GM21717 (cell line): ENCODE measurements around the gene FANCC.

Experiments used
- ATAC-seq: cut with Tn5 transposase; IDR thresholded peaks from one replicate; pipeline ENCODE4 v1.9.1; 2021; ENCODE audit warnings: mild to moderate bottlenecking, moderate library complexity; ENCODE audit not compliant: unreplicated experiment

FANCC gene

DNA sequence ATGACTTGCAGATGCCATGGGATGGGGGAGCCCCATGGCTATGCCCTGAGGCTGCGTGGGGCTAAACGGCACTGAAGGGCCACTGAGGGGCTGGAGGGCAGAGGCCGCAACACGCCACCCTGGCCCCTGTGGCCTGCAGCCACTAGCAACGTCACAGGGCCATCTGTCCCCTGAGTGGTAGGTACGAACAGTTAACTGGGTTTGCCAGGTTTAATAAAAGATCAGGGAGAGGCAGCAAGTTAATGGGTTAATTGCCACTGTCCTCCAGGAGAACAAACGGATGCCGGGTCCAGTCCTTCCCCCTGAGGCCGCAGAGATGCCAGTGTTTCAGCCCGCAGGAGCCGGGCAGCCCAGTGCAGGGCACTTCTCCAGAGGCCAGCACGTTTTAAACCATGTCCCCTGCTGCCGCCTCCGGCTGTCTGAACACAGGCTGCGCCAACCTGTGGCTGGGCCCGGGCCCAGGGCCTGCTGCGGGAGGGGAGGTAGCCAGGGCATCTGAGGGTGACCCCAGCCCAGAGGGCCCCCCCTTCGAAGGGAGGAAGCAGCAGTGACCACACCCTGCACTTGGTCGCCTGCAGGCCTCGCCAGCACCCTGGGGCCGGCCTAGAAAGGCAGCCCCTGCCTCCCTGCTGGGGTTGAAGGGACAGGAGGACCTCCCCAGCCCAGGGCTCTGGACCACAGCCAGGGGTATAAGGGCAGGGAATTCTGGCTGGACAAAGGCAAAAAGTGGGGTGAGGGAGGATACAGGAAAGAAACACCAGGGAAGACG, 227.3 kb downstream of the FANCC start:
- no peak for ATAC-seq

DNA sequence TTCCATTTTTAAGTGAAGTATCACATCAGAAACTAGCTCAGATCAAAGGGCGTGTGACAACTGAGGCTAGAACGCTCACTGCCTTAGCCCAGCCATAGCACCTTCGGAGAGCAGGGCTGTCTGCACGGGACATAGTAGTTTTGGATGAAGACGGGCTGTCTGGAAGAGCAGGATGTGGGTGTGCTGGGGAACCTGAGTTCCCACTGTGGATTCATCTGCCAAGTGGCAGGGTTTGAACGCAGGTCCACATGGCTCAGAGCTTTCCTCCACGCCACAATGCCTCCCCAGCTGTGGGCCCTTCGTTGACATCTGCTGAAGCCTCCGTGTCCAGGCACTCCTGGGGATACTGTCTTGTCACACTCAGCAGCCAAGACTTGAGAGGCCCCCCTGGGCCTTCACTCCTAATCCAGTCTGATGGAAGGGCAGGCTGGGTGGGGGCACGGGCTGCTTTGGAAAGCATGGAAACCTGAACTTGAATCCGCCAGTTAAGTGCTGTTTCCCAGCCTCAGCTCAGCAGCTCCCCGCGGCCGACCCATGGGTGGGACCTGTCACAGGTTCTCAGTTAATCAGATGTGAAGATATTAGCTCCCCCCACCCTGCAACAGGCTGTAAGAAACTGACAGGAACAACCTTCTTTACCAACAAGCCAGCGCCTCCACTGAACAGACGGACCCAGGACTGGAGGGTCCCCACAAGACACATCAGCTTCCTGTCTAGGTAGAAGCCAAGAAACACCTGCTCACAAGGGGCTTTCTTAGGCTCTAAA, 228.1 kb downstream of the FANCC start:
- ATAC-seq: no peak

DNA sequence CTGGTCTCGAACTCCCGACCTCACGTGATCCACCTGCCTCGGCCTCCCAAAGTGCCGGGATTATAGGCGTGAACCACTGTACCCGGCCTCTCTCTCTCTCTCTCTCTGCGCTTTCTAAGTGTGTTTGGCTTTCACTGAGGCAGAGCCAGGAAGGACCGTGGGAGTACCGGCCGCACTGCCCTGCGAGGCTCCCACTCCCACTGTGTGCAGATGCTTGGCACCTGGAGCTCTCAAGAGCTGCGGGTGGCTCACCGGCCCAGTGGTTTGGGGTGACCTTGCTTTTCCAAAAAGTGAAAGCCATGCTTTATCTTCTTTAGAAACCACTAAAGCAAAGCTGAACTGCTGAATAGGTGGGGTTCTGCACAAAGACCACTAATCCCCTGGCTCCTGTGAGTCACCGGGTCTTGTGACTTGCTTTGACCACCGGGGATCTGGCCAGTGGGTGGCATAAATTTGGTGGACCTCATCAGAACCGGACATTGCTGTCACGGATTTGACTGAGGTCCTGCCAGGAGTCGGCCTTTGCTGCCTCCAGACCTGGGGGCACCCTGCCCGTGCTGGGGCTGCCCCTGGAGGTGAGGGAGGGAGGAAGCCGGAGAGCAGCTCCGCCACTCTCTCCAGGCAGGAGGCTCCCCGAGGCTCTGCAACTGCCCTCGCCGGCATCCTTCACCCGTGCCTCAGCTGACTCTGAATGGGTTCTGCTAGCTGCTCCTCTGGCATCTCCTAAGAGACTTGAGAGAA, 228.9 kb downstream of the FANCC start:
- no peak for ATAC-seq

DNA sequence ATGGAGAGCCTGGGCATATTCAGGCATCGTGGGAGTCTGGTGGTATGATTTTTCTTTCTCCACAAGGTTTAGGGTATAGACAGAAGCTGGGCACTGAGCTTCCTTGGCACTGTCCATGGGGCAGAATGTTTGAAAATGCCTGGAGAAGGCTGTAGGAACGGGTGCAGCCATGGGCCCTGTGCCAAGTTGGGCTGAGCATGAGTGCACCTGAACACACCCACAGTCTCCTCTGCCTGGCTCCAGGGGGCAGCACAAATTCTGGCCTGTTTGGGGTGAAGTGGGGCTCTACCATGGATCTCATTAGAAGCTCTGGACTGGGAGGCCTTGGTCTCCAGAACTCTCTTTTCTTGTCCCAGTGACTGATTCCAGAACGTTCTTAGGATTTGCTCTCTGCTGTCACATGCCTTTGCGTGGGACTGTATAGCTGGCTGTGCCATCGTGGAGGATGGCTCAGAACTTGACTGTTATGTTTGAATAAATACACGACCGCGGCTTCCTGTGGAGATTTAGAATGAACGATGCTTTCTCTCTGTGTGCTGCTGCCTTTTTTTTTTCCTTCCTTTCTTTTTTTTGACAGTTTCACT, 229.8 kb downstream of the FANCC start:
- ATAC-seq: no peak

DNA sequence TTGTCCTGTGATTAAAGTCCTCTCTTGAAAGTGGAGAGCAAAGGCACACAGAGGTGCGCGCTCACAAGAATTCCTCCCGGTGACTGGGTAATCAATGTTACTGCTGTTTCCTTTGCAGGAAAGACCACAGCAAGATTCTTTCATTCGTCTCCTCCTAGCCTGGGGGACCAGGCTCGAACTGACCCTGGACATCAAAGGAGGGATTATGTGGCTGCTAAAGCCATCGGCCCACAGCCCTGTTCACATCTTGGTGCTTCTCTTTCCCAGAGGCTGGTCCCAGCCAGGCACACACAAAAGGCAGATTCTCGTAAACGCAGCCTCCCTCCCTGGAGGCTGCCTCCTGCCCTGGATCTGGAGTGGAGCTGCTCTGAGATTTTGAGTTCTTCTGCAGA, 230.9 kb downstream of the FANCC start:
- ATAC-seq: no peak

DNA sequence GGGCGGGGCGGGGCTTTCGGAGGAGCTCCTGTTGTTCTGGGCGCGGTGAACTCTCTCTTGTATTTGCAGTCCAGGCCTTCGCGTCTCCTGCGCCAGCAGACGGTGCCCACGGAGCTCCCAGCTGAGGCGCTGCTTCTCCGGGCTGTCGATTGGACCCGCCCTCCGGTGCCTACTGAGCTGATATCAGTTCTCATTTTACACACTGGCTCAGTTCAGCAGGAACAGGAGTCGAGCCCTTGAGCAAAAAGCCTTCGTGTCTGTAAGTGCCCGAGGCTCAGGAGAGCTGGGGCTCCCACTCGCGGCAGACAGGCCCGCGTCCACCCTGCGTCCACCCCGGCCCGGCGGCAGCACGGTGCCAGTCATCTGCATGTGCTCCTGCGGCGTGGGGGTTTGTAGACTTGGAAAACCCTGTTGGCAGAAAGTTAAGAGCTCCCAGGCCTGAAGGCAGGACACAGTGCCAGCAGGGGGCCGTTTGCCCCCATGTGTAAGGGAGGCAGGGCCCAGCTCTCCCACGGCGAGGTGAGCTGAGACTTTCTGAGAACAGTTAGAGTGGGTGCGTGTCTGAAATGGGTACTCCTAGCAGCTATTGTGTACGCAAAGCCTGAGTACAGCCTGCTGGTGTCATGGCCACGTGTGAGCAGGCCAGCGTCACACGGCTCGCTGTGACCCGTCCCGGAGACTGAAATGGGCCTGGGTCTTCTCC, 231.5 kb downstream of the FANCC start:
- ATAC-seq: no peak

DNA sequence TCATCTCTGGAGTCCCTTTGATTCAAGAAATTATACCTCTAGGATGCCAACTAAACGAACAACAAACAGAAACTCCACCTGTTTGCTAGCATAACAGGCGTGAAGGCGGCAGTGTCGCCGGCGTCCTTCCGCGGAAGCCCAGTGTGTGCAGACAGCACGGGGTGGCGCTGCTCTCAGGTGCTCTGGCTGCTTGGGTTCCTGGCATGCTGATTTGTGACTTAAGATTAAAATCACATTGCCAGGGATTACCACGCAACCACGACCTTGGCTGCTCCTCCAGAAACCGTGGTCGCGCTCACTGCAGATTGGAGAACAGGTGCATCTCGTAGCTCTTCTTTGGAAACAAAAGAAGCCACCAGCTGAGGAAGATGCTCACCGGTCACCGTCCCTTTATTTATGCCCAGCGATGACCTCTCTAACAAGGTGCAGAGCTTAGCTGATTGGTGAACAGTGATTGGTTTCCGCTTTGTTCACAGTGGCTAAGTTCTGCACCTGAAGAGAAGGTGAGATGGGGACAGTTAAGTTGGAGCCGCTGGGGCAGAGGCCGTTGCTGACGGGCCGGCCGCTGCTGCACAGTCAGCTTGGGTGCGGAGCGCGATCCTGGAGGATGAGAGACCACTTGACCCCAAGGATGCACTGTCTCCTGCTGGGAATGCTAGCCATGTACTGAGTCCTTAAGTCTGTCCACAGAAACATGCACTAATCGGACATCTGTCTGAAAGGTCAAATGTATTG, 232.3 kb downstream of the FANCC start:
- no peak for ATAC-seq

DNA sequence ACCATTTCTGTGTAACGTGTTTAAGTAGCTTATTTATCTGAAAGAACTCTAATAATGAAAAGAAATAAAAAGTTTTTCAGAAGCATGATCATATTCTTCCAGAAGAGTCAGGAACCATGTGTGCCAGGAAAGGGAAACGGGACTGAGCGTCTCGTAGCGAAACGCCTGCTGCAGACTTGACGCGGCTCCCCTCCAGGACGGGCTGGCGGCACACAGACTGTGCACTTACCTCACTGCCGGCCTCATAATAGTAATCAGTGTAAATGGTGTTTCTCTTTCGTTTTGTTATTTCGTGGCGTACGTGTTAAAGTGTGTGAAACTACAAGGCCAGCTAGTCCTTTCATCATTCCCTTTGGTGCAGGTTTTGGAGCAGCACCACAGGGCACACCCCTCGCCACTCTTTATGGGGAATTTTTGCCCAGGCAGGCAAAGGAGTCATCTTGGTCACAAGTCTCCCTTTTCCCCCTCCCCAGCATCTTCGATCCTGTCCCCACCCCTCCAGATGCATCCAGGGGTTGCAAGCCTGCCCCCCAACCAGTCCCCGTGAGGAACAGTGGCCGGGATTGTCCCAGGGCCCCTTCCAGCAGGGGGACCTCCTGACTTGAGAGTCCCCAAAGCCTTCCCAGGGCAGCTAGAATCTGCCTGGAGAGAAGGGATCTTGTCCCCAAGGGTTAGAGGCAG, 233.1 kb downstream of the FANCC start:
- ATAC-seq: no peak

DNA sequence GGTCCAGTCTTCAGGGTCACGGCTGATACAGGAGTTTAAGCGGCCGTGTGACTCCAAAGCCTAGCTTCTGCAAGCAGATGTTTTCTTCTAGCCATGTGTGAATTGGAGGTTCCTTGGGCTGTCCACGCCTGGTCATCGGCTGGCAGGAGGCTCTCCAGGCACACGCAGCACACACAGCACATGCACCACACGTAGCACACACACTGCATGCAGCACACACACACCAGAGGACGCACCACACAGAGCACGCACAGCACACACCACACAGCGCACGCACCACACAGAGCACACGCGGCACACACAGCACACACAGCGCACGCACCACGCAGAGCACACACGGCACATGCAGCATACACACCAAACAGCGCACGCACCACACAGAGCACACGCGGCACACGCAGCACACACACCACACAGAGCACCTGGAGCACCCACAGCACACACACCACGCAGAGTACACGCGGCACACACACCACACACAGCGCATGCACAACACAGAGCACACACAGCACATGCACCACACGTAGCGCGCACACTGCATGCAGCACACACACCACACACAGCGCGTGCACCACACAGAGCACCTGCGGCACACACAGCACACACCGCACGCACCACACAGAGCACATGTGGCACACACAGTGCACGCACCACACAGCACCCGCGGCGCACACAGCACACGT, 234.3 kb downstream of the FANCC start:
- no peak for ATAC-seq

DNA sequence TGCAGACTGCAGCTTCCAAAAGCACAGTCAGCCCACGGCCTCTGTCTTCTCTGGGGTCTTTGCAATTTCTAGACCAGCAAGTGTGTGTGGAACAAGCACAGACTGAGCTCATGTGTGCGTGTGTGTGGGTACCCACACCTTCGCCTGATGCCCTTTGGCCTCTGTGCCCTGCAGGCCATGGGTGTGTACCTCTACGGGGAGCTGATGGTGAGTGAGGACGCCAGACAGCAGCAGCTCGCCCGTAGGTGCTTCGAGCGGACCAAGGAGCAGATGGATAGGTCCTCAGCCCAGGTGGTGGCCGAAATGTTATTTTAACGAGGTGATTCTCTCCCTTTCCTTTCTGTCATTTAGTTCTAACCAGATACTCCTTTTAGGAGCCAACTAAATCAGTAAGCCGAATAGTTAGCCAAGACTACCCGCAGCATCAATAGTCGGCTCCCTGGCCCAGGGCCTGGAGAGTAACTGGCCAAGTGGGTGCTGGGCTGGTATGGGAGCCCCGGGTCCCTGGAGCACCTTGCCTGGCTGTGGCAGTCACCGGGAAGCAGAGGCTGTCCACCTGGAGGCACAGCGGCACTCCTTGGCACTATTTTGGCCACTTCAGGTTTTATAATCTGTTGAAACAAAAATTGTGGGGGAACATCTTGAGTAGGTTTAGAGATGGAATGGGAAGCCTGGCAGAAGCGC, 235.0 kb downstream of the FANCC start:
- no peak for ATAC-seq

DNA sequence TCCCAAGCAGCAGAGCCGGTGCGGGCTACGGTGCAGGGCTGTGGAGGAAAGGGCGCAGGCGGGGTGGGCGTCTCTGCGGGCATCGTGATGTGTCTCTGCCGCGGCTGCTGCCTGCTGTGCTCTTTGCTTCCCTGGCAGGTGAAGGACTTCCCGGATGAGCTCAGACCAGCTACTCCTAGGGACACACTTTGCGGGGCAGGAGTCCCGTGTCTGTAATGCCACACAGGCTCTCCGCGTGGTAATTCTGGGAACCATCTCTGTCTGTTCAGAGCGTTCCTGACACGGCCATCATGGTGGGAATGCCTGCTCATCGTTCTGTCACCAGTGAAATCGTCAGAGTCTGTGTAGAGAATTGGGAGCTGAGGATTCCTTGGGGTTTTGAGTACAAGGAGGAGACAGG, 235.5 kb downstream of the FANCC start:
- ATAC-seq: no peak

DNA sequence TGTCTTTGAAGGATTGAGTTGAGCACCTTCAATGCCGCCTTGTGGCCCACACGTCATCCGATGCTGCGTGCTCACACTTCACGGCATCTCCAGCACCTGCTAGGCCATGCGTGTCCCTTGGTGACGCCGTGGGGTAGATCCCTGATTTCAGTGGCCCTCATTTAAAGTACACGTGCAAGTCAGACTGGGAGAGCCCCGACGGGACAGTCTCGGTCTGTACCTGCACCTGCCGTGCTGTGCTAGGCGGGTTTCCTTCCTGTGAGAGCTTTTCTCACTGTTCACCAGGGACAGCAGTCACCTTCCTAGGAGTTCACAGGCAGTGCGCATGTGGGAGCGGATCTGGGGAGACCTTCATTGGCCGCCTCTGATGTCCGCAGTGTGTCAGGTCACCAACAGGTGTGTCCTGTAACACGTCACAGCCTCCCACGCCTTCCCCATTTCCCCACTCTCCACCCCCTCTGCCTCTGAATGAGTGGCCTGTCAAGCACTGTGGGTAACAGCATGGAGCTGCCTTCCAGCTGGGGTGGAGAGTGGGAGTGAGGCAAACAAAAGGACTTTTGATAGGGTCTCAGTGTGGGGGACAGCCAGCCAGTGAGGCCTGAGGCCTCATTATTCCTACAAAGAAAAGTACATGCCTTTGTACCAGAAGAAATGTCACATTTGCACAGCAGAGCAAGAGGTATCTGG, 236.4 kb downstream of the FANCC start:
- no peak for ATAC-seq

DNA sequence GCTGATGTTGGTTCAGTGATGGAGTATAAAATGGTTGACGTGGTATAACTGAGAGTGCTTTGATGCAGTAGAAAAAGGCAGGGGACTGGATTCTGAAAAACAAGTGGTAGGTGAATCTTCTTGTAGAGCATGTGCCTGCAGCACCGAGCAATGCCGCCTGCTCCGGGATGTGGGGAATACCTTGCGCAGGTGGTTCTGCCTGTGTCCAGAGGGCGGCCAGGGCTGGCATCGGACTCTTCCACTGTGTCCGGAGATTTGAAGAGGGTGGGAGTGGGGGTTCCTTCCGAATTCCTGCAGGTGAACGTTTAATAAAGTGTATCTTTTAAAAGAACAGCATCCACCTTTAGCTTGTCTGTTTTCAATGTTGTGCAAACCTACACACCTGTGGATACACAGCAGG, 238.0 kb downstream of the FANCC start:
- no peak for ATAC-seq

DNA sequence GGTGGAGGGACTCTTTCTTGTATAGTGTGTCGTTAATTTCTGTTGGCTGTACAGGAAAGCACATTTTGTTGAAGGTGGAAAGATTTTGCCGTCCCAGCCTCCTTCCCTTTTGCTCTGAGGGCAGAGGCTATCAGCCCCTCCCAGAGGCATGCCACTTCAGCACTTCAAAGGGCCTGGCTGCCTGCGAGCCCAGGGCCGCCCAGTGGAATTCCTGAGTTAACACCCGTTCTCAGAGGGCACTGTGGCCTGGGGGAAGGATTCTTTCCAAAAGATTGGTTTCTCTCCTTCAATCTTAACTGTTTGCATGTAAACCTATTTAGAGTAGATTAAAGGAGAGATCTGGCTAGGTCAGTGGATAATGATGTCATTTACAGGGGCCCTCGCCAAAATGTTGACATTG, 238.6 kb downstream of the FANCC start:
- no peak for ATAC-seq

DNA sequence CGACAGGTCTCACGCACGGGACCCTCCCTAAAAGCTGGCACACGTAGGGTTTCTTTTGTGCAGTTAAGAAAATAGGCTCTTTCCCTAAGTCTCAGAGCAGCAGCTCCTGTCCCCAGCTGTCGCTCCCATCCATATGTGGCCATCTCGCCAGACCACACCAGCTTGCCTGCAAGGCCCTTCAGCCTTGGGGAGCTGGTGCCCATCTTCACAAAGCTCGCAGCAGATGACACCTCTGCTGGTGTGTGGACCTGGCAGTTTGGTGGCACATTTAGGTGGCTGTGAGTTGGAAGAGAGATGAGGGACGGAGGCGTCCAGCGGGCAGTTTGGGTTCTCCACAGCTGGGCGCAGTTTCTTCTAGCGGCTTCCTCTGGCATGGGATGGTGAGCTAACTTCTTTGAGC, 239.0 kb downstream of the FANCC start:
- ATAC-seq: no peak

DNA sequence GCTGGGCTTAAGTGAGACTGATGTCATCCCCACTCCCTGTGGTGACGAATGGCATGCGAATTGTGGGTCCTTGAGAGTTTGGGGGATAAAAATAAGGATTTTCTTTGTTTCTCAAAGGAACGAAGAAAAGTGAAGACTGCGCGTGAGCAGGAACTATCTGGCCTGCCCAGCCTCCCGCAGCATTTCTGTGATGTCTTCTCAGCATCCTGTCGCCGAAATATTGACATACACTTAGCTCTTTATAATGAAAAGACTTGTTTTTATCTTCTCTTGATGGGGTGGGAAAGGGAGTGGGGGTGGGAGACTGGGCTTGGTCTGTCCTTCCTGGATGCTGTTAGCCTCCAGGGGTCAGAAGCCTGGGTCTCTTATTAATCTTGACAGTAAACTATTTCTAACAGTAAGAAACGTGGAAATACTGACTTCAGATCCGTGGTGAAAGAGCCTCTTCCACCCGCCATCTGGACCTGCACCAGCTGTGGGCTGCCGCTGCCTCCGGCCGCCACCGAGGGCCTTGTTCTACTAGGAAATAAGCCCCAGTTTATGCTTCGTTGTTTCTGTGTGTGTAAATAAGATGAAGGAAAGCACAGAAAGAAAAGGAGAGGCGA, 239.6 kb downstream of the FANCC start:
- ATAC-seq: no peak

DNA sequence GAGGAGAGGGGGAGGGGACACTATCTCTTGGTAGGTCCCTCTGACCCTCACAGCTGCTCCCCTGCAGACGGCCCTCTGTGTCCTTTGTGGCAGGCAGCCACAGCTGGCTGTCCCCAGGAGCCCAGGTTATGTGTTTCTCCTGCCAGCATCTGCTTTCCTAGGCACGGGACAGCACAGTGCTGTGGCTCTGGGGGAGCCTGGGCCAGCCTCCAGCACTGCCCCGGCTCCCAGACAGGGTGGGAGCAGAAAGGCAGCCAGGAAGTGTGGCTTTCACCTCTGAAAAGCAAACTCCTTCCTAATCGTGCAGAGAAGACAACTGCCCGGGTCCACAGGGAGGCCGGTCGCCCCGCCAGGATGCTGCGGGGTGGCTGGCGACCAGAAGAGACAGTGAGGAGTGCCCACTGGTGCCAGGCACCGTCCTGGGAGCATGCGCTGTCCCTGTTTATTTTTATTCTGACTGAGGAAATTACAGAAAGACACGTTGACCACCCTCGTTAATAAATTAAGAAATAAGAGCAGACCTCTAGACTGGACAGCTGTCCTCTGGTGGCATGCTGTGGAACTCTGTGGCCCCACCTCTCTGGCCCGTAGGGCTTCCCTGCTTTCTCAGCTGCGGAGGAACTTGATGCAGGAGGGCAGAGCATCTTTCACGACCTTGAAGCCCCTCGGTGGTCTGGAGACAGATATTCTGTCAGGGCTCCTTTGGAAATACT, 240.3 kb downstream of the FANCC start:
- no peak for ATAC-seq
